T-helper 2 cell (primary cell): ENCODE results near the gene LRP1-AS.
A peak's percentile ranks its signal among the peaks of the same experiment; 100 is the strongest.
"Not testable (repeated sequence)": the region's sequence is repeated elsewhere in the genome, so short reads cannot be mapped to it uniquely, and the experiment has no call there.

Experiments
- DNase-seq, 5 experiments: peaks; one replicate each; pipeline versions ENCODE4 v3.0.0 to v3.0.0-alpha.2; 2012 to 2022

The LRP1-AS gene

DNA sequence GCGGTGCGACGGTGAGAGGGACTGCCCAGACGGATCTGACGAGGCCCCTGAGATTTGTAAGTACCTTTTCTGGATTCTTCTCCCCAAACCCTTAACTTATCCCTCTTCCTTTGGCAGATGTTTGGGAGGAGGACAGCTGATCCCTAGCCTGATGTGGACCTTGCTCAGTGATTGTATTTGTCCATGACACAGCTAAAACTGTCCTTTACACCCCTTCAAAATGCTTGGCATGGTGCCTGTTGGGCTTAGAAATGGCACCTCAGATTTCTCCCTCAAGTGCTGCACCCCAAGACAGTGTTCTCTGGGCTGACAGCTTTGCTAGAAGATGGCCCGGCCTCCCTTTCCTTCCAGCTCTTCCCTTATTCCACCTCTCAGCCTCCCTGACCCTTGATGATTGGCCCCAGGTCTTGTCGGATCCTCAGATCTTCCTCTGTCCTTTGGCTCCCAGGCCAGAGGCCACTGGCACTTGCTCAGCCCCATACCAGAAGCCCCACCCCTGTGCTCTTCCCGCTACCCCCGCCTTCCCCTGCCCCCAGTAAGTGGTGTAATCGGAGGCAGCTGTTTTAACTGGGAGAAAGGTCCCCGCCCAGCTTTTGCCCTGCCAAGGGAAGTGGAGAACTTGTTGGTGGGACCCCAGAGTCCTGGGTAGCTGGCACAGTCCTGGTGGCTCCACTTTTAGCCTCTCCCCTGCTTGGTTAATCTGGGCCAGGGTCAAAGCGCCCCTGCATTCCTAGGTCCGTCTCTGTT is 8.7 kb downstream of the LRP1-AS start:
- DNase-seq, result no peak

DNA sequence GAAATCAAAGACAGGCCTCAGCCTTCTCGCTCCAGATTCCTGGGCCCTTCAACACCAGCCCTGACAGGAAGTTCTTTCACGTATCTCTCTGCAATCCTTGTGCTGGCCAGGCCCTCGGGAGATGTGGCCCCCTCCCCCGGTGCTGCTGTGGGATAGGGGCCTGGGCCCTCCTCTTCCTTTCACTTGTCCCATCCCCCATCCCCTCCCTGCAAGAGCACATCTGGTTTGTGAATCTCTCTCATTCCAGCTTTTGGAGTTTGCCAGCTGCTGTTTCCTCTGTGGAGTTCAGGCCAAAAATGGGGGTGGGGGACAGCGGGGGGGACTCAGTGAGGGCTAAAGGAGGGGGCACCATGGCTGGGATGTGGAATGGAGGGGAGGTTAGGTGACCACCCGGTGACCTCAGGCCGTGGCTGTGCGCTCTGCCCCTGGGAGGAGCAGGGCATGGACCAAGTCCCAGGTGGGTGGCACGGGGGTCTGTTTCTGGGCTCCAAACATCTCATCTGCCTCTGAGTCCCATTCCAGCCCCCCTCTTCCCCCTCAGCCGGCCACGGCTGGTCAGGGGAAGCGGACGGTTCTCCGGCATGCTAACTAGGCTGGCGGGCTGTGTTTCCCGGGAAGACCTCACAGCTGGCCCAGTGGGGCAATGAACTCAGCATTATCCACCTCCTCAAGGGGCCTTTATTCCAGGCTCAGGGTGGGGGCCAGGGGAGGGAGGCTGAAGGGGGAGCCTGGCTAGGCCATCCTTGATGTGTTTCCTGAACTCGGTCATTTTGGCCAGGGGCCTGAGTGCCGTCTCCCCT is 11.7 kb downstream of the LRP1-AS start:
- DNase-seq, result no peak

DNA sequence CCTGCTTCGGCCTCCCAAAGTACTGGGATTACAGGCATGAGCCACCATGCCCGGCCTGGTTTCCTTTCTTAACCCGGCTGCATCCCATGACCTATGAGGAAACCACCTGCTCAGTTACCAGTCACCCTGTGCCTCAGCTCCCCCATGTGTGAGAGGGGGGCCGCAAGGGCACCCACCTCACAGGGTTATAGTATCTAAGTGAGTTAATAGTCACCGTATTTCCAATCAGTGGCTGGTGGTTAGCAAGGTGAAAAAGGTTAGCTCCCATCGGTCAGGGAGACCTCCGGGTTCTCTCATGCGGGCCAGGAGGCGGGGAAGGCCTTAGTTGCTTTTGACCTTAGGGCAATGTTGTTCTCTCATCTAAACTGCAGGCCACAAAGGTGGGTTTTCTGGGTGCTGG is 12.5 kb downstream of the LRP1-AS start:
- DNase-seq, result no peak

DNA sequence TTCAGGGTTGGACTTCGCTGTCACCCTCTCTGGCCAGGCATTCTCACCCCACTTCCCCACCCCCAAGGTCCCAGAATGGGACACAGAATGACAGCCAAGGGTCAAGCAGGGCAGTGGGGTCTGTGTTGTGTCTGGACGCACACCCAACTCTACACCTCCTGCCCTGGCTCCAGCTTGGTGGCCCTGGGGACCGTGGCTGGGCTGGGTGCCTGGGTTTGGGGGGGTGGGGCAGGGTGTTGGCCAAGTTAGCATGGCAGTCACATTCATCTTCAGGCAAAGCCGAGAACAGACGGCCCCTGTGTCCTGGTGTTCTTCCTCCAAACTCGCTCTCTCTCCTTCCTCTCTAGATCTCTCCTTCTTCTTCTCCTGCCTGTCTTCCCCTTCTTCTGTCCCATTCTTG is 13.5 kb downstream of the LRP1-AS start:
- DNase-seq, result no peak

DNA sequence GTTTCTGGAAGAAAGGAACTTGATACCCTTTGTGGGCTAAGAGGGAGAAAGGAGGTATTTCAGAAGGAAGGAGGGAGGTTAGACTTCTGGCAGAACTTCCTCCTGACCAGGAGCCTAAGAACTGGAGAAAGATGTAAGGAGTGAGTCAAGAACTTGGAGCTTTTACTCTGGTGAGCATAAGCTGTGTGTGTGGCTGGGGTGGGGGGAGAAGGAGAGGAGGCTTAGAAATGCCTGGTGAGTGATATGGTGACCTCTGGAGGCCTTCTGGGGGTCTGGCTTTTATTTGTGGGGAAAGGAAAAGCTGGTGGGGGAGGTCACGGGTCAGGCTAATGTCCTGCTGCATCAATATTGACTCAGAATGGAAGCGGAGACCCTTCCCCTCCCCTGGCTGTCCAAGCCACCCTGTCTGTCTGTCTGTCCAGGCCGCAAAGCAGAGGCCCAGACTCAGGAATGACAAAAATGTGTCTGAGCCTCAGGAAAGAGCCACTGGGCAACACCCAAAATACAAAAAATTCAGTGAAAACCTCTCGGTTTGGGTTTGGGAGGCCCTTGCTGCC is 14.3 kb downstream of the LRP1-AS start:
- no peak for DNase-seq

DNA sequence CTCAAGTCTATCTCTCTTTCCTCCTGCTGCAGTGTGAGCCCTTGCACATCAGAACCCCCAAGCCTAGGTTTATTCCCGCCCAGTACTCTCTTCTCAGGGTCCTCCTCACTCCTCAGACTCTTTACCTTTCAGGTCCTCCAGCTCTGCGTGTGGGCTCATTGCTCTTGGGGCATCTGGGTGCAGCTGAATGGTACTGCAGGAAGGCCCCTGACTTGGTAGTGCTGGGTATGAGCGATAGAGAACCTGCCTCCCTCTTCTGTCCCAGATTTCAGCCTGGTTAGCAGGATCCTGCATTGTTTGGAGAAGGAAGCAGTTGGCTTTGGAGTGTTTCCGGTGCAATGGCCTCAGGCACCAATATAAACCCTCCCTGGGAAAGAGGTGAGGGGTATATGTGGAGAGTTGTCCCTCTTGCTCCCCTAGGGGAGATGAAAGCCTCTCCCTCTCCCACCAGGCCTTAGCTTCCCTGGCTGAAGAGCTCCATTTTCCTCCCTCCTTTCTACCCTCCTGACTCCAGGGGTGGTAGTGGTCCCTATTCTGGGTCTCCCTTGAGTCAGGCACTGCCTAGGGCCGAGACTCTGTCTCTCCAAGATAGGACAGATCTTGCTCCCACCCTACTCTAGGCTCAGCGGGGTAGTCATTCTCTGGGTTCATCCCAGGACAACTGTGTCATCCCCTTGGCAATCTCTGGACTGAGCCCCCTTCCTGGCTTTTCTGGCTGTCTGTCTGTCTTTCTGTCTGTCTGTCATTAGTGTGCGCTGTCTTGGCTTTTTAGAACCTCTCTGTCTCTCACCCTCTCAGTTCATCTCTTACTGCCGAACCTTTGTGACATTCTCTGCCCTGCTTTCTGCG is 15.3 kb downstream of the LRP1-AS start:
- no peak for DNase-seq

DNA sequence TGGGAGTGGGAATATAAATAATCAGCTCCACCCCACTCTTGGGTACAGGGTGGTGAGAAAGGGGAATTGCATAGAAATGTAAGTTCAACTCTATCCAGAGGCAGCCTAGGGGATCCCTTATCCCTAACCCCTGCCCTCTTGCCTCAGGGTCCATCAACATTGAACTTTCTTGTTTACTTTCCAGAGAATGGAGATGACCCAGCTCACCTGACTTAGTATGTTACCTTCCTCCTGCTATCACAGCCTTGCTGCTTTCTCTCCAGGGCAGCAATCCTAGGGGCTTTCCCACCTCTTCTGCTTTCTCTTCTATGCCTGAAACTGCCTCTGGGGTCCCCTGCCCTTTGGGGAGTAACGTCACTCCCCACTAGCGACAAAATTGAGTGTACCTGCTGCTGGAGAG is 16.5 kb downstream of the LRP1-AS start:
- no peak for DNase-seq

DNA sequence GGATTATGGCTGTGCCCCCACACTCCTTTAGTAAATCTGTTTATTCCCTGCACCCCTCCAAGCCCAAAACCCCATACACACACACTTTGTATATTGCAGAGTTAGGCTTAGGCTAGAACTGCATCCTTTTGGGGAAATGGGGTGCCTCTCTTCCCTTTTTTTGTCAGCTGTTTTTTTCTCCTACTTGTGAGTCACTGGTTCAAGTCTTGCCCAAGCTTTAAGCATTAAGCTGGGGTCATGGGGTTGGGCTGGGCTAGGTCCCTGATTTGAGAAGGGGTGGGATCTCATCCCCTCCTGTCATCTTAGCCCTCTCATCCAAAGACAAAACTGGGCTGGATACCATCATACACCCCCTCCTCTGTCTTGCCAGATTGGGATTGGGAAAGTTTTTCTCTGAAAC is 17.5 kb downstream of the LRP1-AS start:
- DNase-seq, result no peak

DNA sequence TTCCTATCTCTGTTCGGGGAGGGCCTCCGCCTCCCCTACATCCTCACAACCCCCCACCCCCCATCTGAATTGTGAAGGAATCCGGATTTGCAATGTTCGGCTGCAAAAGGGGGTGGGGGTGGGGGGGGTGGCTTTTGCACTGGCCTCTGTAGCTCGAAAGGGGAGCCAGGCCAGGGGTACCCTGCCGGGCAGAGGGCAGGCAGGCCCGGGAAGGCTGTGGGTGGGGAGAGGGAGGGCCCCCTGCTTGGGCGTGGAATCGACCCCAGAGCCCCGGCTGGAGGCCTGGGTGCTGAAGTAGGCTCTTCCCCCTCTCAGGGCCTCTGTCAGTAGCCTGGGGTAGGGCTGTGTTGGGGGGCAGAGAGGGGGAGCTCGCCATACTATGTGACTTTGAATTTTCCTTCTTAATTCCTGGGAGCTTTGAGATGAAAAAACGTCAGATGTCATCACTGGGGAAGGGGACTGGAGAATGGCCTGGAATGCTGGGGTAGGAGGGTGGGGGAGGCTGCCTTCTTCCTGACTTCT is 18.0 kb downstream of the LRP1-AS start:
- no peak for DNase-seq

DNA sequence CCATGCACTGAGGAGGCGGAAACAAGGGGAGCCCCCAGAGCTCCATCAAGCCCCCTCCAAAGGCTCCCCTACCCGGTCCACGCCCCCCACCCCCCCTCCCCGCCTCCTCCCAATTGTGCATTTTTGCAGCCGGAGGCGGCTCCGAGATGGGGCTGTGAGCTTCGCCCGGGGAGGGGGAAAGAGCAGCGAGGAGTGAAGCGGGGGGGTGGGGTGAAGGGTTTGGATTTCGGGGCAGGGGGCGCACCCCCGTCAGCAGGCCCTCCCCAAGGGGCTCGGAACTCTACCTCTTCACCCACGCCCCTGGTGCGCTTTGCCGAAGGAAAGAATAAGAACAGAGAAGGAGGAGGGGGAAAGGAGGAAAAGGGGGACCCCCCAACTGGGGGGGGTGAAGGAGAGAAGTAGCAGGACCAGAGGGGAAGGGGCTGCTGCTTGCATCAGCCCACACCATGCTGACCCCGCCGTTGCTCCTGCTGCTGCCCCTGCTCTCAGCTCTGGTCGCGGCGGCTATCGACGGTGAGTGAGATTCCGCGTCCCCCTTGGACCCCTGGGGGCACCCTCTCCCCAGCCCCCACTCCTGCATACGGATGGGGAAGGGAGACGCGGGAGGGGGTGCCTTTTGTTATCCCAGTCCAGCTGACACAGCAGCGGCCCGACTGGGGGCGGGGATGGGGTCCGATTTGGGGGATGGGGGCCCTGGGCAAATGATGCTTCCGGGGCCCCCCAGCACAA is 18.7 kb downstream of the LRP1-AS start:
- DNase-seq, result no peak

DNA sequence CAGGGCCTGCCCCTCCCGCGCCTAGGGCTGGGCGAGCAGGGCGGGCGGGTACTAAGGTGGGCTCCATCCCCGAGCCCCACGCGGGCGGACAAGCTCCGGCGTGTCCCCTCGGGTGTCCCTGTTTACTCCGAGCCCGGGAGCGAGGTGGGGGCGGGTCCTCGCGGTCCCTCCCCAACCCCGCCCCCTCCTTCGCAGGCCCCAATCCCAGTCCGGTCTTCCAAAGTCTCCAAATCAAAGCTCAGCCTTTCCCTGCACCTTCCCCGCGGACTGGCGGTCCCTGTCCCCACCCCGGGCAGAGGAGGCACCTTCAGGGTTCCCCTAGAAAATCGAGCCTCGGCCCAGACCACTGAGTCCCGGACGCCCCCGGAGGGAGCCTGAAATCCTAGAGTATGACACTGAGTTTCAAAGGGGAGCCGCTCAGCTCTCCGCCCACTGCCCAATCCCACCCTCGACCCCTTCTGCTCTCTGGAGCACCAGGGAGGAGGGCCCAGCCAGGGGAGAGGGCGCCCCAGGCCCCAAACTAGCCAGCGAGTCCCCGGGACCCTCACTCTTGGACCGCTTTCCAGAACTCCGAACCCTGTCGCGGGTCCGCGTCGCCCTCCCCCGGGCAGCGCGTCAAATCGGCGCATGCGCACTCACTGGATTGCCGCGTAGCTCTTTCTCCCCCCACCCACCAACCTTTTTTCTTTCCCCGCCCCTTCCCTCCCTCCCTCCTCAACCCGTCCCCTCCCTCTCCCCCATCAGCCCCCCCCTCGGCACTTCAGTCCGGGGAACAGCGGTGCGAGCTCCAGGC is 19.5 kb downstream of the LRP1-AS start, which contains the start of gene LRP1:
TSS of gene LRP1 (plus strand) at position 758 of the 793 bp plus-strand sequence. CDS start 482 bp downstream, outside the sequence.
- DNase-seq, result peak; percentile 54 to 89 (median 60)

DNA sequence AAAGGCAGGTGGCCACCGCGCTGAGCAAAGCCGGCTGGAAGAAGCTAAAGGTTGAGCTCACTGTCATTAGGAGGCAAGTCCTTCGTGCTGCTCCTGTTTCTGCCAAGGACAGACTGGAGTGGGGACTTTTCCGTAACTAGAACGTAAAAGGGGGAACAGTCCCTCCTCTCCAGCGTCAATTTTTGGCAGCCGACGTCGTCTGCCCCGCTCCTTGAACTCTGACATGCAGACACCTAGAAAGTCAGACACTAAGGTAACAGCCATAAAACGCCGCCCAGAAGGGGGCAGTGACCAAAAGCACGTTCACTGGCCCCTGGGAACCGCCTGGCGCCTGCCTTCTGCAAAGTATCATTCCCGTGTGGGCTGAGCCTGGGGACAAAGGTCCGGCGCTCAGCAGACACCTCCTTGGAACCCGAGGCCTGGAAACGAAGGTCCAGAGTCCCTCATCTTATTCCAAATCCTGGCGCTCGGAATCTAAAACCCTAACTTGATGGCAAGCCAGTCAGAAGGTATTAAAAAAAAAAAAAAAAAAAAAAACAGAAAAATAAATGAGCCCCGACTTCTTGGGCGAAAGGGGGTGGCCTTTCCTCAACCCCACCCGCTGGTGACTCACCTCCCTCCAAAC is 20.2 kb downstream of the LRP1-AS start:
- DNase-seq, result peak in 3 of 5 experiments; percentile 17 to 45 (median 41)

DNA sequence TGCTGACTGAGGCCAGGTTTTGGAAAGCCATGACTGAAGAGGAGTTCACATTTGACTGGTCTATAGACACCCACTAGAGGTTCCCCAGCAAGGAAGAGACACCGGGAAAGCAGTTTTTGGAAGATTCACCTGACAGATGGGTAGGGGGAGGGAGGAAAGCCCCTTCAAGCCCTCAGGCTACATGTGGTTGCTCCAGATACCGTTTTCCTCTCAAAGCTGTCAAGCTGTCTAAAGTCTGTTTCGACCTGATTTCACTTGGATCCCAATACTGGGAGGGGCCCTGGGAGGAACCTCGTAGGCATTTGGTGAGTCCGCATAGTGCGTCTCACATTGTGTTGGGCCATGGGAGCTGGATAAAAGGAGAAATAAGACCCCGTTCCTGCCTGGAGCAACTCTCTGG is 20.9 kb downstream of the LRP1-AS start:
- DNase-seq, result no peak

DNA sequence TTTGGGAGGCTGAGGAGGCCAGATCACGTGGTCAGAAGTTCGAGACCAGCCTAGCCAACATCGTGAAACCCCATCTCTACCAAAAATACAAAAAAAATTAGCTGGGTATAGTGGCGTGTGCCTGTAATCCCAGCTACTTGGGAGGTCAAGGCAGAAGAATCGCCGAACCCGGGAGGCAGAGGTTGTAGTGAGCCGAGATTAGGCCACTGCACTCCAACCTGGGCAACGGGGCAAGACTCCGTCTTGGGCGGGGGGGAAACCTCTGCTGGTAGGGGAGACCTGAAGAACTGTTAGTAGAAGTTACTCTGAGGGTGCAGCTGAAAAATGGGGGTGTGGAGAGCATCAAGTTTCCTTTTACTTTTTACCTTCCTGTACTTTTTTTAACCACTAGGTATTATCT is 21.4 kb downstream of the LRP1-AS start:
- DNase-seq, result no peak

DNA sequence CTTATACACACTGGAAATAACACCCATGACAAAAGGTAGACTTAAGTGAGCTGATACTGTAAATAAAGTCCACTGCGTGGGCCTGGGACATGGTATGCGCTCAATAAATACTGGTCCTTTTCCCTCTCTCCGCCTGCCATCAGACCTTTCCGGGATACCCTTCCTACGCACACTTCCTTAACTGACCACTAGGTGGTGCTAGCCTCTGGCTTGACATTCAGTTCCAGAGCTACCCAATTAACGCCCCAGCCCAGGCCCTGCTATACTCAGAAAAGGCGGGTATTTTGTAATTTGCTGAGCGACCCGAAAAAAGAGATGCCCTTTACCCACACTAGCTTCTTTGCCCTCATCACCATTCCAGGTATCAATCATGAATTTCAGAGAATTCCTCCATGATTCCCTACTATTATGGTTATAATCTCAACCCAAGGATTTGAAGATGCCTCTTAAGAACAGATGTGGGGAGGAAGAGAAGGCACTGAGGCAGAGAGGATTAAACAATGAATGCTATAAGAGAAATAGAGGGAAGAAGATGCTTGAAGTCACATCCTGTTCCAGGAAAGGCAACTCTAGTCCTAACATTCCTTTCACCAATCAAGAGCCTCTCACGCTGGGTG is 23.1 kb downstream of the LRP1-AS start:
- peak in 4 of 5 experiments; percentile 50 to 77 (median 64) for DNase-seq

DNA sequence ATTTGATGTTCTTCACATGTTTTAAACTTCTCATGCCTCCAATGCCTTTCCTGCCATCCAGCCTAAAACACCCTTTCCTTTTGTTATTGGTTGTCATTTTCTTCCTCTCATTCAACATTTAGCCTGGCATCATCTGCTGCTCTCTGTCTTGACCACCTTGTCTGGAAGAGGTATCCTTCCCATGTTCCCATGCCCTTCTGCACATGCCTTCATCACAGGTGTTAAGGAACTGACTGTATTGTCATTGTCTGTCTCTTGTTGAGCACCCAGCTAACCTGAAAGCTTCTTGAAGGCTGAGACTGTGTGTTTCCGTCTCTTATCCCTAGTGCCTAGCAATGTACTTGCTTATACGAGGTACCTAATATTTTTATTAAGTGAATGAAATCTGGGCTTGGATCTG is 23.6 kb downstream of the LRP1-AS start:
- no peak for DNase-seq

DNA sequence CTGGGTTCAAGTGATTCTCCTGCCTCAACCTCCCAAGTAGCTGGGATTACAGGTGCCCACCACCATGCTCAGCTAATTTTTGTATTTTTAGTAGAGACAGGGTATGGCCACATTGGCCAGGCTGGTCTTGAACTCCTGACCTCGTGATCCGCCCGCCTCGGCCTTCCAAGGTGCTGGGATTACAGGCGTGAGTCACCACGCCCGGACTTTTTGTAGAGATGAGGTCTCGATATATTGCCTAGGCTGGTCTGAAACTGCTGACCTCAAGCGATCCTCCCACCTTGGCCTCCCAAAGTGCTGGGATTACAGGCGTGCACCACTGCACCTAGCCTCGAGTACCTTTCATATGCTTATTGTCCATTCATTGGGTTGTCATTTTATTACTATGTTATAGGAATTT is 26.7 kb downstream of the LRP1-AS start:
- not testable (repeated sequence) for DNase-seq

DNA sequence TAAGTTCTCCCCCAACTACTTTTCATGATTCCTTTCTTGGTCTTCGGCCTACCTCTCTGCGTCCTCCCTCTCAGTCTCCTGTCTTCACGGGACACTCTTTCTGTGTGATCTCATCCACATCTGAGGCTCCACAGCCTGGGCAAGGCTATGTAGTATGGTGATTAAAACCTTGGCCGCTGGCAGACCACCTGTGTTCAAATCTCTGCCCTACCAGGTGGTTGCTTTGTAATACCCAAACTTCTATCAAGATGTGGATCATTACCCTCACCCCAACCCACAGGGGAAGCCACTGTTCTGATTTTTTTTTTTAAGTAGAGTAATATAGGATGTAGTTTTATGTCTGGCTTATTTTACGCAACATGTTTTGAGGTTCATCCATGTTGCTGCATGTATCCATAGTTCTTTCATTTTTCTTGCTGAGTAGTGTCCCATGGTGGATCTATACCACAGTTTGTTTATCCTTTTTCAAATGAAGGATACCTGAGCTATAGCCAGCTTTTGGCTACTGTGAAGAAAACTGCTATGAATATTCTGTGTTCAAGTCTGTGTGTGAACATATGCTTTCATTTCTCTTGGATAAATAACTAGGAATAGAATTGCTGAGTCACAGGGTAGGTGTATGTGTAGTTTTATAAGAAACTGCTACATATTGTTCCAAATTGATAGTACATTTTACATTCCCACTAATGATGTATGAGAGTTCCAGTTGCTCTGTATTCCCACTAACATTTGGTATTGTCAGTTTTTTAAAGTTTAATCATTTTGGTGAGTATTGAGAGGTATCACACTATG is 27.9 kb downstream of the LRP1-AS start:
- no peak for DNase-seq

DNA sequence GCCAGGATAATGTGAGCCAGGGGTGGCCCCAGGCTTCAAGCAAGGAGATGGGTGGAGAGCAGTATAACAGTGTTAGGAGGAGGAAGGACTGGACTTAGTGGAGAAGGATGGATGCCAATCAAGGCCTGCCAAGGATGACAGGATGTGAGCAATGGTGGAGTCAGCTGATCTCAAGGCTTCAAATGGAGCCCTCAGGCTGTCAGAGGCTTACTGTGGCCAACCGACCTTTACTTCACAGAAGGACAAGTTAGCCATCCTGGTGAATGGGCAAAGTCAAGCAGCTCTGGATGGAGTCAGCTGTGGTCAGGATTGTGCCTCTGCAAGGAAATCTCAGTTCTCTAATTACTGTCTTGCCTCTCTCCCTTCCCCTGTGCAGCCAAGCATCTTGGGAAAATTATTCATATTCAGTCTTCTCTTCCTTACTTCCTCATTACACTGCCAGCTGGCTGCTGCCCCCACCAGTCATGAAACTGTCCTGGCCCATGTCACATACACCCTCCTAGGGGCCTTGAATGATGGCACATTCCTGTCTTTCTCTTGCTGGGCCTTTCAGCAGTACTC is 28.6 kb downstream of the LRP1-AS start:
- no peak for DNase-seq
